GM18907 (cell line): ENCODE data around the gene TFCP2.
"Not testable (repeated sequence)": the region's sequence is repeated elsewhere in the genome, so short reads cannot be mapped to it uniquely, and the experiment has no call there.

Experiments
- ATAC-seq: cut with Tn5 transposase; IDR thresholded peaks from one replicate; pipeline ENCODE4 v1.9.1; 2021; ENCODE audit warnings: mild to moderate bottlenecking, moderate library complexity; ENCODE audit not compliant: unreplicated experiment

TFCP2 gene

DNA sequence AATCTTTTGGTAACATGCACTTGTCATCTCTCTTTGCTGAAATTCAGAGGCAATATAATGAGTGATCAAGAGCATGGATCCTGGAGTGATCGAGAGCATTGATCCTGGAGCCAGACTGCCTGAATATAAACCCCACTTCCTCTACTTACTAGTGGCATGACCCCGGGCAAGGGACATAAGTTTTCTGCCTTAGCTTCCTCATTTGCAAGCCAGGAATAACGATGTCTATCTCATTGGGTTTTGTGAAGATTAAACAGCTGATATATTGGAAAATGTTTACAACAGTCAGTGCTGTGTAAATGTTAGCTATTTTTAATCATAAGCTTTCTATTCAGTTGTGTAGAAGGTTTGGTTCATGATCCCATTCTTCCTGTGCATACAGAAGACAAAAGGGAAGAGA lies 87.2 kb downstream of the TFCP2 start:
- ATAC-seq = no peak

DNA sequence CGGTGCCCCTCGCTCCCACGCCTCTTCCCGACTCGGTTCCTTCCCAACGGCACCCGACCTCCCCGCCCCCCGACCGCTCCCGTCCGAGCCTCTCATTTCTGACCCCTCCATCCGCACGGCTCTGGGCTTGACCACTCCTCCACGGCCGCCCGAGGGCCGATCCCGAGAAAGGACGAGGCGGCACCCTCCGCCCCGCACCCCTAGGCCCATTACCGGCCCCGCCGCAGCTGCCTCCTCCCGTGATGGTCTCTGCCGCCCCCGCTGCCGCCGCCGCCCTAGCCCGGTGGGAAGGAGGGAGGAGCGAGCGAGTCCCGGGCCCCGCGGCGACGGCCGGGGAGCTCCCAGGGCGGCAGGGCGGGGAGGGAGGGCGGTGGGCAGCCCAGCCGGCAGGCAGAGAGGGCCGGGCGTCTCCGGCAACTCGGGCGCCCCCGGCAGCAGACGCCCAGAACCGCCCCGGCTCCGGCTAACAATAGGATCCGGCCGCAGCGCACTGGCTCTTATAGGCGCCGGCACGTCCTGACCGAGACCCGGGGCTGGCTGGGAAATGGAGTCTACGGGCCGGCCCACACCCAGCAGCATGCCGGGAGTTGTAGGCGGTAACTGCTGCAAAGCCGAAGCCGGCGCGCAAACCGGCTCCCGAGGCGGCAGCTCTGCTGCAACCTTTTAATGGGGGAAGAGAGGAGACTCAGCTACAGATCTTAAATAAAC lies 89.7 kb downstream of the TFCP2 start, which contains the start of gene CSRNP2:
TSS of gene CSRNP2 (minus strand) at position 471 of the 708 bp plus-strand sequence. CDS start 7,035 bp downstream, outside the sequence.
- ATAC-seq = peak; percentile 98

DNA sequence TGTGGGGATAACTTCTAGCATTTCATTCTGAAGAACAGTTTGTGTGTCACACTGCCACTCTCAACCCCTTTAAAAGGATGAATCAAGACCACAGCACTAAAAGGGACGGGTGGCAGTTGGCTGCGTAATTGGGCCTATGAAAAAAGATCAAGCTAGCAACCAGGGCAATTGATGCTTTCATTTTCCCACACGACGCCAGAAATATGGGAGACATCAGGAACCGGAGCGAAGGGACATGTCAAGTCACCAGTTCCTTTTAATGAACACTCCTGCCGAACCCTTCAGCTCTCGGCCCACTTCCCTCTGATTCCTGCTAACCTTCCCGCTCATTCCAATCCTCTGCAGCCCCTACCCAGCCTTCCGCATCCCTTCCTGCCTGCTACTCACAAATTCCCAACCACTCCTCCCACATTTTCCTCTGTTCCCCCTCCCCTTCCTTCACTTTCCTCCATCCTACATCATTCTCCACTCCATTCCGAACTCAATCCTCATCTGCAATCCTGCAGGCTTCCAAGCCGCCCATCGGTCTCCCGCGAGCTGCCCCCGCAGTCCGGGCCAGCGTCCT lies 90.3 kb downstream of the TFCP2 start:
- ATAC-seq = no peak

DNA sequence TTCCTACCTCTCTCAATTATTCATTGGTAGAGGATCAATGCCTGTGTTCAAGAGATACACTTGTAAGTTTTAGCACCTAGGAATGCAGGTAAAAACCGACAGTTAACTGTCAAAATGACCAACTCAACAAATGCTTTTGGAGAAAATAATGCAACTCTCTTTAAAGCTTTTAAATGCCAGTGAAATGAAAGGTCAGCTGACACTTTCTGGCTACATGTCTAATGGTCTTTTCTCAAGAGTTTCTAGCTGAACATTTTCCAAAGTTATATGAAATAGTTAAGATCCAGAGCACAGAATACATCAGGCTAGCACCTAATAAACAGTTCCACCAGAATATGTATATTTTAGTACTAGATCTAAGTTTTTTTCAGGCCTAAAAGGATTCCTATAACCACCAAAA lies 91.5 kb downstream of the TFCP2 start:
- no peak for ATAC-seq

DNA sequence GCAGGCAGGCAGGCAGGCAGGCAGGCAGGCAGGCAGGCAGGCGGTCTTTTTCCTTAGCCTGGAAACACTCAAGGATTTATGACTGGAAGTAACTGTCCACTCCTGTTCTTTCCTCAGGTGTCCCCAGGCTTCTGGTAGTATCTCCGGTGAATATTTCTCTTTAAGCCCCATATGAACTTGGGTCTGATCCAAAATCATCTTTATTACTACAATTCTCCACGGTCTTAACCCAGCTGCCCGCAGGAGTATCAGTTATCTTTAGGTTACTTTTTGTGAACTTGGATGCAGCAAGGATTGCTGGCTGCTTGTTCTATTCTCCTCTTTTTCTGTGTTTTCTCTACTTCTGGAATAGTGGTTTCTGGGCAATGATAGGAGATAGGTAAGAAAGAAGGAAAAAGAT lies 92.8 kb downstream of the TFCP2 start:
- ATAC-seq = no peak

DNA sequence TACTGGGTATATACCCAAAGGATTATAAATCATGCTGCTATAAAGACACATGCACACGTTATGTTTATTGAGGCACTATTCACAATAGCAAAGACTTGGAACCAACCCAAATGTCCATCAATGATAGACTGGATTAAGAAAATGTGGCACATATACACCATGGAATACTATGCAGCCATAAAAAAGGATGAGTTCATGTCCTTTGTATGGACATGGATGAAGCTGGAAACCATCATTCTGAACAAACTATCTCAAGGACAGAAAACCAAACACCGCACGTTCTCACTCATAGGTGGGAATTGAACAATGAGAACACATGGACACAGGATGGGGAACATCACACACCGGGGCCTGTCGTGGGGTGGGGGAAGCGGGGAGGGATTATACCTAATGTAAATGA lies 94.1 kb downstream of the TFCP2 start:
- not testable (repeated sequence) for ATAC-seq

DNA sequence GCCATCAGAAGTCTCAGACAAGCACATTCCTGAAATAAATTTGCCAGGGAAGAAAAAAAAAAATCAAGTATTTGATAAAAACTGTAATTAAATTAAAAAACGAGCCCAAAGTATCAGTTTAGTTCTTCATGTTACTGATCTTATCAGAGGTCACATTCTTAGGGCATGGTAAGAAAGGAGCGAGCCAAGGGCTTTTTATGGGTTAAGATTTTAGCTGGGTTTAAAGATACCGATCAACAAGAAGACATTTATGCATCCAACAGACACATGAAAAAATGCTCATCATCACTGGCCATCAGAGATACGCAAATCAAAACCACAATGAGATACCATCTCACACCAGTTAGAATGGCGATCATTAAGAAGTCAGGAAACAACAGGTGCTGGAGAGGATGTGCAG lies 94.6 kb downstream of the TFCP2 start:
- not testable (repeated sequence) for ATAC-seq

DNA sequence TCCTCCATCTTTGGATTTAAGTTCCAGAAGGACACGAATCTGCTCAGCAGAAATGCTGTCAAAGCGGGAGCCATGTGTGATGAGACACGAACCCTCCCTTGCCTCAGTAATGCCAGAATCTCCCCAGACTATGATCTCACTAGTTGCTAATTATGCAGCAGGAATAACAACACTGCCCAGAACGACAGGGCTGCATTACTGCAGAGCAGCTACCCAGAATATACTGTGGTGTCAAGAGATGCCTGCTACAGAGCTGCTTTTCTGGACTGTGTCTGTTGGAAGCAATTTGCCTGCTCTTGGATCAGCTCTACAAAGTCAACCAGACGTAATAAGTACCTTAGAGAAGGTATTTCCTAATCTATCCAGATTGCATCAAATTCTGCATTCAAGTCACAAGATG lies 95.0 kb downstream of the TFCP2 start:
- no peak for ATAC-seq

DNA sequence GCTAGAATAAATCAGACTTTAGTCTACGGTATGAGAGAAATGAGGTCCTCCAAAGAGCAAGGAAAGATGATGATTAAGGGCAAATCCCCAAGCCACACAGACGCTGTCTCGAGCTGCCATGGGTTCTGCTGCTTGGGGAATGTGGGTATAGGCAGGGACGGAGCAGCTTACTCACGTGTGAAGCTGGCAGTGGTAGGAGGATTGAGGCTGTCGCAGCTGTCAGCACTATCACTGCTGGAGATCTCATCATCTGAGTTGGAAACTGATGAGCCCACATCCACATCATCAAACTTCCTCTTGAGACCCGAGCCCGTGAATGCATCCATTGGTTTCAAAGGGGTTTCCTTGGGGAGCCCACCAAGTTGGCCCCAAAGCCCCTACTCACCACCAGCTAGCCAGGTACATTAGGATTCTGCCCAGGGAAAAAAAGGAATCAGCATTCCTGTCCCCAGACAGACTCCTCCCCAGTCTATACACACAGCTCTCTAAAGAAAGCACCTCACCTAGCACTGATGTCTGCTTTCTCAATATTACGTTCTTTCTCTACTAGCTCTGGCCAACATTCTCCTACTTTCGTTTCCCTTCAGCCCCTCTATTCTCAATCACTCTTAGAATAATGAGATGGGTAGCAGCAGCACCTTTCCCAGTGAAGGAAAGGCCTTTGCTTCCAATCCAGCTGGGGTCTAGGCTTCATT lies 96.6 kb downstream of the TFCP2 start:
- ATAC-seq = no peak

DNA sequence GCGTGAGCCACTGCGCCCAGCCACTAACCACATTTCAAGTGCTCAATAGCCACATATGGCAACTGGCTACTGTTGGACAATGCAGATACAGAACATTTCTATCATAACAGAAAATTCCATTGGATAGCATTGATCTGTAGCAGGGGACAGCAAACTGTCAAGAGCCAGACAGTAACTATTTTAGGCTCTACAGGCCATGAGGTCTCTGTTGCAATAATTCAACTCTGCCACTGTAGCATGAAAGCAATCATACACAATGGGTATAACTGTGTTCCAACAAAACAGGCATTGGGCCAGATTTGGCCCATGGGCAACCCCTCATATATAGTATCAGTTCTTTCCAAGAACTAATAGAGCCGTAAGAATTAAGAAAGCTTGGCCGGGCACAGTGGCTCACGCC lies 97.5 kb downstream of the TFCP2 start:
- ATAC-seq = no peak

DNA sequence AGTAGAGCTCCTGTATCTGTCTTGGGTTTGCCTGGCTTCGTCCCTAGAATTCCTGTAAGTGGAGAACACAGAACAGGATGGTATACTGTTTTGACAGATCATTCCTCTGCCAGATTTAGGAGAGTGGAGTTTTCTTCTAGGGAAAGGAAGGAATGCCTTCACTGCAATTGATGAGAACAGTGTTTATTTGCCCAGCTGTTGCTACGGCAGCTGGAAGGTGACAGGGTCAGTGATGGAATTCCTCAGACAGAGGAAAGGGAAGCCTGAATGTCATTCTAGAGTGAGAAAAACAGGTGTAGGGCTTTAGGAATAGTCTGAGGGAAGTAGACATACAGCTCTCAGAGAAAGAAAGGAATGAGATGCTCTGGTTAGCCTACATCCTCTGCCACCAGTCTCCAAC lies 101.3 kb downstream of the TFCP2 start:
- ATAC-seq = no peak

DNA sequence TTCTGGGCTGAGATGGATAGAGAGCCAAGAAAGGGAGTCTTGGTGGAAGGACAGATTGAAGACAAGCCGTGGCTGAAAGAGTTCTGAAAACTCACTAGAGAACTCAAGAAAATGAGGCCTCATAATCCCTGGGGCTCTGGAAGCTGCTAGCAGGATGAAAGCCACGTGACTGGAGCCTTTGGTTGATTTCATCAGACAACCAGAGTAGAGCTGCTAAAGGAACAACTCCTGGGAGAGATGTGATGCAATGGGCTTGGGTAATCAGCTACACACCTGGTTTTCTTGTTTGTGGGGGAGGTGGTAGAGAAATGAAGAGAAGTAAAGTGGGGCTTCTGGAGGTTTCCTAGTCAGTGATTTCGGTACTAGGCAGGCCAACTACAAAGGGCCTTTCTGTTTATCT lies 102.9 kb downstream of the TFCP2 start:
- ATAC-seq = no peak

DNA sequence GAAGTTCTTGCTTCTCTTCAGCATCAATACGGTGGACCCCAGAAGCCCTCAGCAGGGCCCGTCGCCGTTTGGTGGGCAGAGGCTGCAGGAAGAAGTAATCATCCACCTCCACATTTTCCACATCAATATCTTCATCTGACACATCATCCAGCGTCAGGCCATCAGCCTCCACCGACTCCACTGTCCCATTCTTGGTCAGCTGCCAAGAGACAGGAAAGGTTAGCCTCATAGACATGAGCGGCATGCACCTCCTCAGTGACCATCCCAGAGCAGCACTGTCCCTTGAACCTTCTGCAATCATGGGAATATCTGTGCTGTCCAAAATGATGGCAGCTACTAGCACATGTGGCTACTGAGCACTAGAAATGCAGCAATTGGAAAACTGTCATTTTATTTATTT lies 105.2 kb downstream of the TFCP2 start:
- no peak for ATAC-seq

DNA sequence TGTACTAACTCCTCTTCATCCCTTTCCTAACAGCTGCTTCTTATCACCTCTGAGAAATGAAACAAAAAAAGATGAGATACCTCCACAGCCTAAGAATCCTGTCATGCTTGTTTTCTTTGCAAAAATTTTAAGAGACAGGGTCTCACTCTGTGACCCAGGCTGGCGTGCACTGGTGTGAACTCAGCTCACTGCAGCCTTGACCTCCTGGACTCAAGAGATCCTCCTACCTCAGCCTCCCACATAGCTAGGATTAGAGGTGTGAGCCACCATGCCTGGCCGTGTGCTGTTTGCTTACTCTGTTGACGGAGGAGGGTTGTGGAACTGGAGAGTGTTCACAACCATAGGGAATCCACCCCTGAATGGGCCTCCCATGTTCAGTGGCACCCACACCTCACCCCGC lies 105.7 kb downstream of the TFCP2 start:
- no peak for ATAC-seq

DNA sequence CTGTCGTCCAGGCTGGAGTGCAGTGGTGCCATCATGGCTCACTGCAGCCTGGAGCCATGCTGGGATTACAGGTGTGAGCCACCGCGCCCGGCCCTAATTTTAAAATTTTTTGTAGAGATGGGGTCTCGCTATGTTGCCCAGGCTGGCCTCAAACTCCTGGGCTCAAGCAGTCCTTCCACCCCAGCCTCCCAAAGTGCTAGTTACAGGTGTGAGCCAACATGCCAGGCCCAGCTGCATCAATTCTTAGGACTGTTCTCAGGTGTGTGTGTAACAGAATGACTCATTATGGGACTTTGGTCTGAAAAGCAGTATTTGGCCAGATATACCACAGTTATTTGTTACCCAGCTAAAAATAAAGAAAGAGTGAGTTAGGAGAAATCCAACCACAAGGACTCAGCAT lies 107.4 kb downstream of the TFCP2 start:
- ATAC-seq = no peak

DNA sequence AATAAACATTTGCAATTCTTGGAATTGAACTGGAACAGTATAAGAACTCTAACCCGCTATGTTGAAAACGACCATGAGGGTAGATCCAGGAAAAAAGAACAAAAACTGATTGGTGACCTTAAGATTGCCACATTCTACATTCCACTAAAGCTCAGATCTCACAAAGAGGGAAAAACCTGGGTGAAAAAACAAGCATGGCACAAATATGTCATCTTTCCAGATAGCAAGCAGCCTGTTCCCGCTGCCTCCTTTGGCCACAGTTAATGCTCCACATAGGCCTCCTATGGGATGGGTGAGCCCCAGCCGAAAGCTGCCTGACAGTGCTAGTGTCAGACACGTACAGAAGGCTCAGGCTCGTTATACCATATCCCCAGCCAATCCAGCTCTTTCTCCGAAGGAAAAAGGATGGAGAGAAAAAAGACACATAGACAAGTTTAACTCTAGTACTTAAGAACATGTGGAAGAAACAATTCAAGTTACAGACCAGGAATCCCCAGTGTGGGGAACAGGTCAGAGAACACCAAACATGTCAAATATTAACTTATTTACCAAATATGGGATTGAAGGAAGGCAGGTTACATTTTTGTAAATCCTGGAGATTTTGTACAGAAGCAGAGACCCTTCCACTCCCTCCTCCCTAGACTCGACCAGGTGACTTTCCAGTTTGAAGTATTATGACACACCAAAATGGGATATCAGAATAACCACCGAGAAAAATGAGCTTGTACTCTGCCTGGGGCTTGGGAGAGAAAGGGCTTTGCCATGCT lies 110.1 kb downstream of the TFCP2 start:
- ATAC-seq = no peak

DNA sequence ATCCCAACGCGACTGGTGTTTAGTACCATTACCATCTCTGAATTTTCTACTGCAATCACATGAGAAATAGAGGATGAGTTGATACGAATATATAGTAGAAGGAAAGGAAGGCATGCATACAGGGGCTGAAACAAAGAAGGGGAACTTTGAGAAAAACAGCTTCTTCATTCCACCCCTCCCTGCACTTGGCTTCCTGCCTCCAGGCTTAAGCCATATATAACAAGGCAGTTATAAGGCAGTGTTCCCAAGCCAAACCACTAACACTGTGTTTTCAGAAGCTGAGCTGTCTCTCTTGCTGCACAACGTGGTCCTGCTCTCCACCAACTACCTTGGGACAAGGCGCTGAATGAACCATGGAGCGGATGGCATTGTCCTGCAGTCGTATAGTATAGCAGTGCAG lies 113.8 kb downstream of the TFCP2 start:
- ATAC-seq = no peak

DNA sequence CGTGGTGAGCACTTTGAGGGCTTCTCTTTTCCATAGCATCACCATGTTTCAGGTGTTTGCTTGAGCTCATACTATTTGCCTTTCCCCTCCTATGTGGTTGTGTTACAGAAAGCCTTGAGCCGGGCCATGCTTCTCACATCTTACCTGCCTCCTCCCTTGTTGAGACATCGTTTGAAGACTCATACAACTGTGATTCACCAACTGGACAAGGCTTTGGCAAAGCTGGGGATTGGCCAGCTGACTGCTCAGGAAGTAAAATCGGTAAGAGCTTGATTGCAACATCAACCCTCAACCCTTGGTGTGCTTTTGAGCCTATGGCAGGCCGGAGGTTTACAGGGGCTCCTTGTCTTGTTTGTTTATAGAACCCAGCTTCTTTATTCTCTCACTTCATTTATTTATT lies 116.7 kb downstream of the TFCP2 start:
- no peak for ATAC-seq

DNA sequence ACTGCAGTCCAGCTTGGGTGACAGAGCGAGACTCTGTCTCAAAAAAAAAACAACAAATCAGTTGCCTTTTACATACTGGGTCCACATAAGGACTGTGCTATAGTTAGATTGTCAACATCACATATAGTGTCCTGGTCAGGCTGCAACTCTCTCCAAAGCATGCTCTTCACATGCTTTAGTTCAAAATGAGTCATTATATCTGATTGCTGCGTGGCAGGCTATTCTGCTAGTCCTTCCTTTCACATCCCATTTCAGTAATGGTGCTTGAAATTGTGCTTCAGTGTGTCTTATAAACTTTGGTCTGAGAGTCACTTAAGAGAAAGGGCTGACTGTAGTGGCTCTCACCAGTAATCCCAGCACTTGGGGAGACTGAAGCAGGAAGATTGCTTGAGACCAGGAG lies 117.9 kb downstream of the TFCP2 start:
- no peak for ATAC-seq

DNA sequence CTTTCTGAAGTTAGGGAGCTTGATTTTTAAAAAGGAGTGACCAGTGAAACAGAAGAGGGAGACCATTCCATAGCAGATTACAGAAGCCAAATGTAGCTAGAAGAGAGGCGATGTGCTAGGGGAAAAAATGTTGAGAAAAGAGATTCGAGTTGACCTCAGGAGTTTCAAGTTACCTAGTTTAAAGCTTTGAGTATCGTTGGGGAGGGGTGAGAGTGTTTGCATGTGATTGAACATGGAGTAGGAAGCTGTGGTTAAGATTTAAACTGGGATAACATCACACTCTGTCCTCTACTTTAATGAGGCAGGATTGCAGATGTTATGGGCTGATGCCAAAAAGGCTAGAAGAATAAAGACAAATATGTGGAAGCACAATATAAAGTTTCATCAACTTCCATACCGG lies 121.1 kb downstream of the TFCP2 start:
- ATAC-seq = no peak

DNA sequence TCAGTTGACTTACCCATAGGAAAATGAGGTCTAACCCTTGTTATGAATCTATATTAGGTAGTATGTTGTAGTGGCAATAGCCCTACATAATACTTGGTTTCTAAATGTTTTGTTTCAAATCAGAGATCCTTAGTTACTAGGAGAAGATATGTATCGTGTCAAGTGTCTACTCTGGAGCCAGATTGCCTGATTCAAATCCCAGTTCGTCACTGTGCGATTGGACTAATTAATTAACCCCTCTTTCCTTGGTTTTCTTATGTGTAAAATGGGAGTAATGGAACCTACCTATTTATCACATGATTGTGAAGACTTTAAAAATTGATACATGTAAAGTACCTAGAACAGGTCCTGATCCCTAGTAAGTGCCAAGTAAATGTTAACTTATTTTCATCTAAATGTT lies 123.4 kb downstream of the TFCP2 start:
- ATAC-seq = no peak
